ENCODE results near the gene RPS15.

The RPS15 gene

DNA sequence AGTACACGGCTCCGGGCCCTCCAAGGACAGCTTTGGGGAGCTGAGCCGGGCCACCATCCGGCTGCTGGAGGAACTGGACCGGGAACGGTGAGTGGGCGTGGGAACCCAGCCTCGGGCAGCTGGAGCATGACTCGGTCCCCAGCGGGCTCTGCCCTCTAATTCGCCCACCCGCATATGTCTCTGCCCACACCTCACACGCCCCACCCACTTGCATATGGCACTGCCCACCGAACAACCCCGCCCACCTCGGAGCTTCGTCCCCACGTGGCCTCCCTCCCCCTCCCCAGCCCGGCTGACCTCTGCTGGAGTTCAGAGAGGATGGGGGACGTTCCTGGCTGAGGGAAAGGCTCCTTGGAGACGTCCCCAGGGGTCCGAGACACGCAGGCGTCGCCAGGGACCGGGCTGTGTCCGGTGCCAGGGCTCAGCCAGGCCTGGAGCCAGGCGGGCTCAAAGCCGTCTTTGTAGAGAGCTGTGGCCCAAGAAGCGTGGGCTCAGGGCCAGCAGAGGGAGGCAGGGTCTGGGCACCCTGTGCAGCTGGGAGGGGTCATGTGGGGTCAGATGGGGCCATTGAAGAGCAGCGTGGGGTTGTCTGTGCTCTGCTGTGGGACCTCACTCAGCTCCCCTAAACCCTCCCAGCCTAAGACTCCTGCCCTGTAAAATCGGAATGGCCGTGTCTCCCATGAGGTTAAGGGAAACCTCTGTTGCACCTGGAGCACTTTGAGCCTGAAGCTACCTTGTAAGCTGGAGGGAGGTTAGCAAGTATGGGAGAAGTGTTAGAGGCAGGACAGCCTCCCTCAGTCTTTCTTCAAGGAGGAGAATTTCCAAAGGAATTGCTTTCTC lies 15.5 kb downstream of the RPS15 start:
- no peak for DNase-seq (ENCODE audit: low spot score)

DNA sequence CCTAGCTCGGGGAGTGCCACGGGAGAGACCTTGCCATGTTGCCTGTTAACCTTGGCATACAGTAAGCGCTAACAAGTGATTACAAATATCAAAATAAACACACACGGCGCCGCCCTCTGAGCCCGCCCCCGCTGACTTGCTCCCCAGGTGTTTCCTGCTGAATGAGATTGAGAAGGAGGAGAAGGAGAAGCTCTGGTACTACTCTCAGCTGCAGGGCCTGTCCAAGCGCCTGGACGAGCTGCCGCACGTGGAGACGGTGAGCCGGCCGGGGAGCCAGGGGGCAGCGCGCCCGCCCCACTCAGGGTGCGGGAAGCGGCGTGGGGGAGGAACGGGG lies 16.8 kb downstream of the RPS15 start:
- peak; percentile 20 for DNase-seq (ENCODE audit: low spot score)

DNA sequence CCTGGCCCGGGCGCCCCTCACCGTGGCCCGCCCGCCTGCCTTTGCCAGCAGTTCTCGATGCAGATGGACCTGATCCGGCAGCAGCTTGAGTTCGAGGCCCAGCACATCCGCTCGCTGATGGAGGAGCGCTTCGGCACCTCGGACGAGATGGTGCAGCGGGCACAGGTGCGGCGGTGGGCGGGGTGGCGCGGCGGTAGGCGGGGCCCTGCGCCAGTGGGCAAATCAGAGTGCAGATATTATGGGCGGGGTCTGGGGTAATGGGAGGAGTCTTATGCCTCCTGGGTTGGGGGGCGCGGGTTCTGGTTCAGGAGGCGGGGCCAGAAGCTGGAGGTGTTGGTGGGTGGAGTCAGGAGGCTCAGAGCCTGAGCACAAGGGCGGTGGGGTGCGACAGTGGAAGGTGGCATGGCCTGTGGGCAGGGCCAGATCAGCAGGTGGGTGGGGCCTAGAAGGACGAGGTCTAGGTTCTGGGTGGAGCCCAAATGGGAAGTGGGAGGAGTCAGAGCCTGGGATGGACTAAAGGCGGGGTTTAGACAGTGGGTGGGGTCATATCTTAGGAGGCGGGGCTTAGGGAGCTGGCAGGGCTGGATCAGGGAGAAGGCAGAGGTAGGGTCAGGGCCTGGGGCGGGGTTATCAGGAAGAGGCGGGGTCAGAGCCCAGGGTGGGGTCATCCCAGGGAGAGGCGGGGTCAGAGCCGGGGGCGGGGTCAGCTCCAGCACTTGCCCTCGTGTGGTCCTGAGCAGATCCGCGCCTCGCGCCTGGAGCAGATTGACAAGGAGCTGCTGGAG lies 17.3 kb downstream of the RPS15 start:
- DNase-seq (ENCODE audit: low spot score), result peak; percentile 91

DNA sequence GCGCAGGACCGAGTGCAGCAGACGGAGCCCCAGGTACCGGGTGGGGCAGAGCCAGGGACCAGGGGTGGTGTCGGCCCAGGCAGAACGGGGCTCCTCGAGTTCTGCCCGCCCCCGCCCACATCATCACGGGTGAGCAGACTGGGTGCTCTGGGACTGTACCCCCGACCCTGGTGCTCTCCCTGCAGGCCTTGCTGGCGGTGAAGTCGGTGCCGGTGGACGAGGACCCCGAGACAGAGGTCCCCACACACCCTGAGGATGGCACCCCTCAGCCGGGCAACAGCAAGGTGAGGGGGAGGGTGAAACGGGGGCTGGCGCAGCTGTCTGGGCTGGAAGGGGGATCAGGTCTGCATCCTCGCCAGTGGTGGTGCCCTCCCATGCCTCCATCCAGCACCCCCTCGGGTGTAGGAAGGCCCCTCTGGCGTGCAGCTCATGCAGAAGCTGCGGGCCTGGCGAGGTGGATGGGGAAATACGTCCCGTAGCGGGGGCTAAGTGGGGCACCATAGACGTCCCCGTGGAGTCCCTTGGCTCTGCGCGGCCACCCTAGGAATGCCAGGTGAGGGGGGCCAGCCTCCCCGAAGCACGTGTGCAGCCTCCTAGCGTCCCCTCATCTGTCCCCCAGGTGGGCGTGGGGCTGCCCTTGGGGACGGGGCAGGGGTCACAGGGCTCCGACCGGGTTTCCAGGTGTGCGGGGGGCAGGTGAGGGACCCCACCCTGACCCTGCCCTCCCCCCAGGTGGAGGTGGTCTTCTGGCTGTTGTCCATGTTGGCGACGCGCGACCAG lies 18.1 kb downstream of the RPS15 start:
- DNase-seq (ENCODE audit: low spot score), result no peak

DNA sequence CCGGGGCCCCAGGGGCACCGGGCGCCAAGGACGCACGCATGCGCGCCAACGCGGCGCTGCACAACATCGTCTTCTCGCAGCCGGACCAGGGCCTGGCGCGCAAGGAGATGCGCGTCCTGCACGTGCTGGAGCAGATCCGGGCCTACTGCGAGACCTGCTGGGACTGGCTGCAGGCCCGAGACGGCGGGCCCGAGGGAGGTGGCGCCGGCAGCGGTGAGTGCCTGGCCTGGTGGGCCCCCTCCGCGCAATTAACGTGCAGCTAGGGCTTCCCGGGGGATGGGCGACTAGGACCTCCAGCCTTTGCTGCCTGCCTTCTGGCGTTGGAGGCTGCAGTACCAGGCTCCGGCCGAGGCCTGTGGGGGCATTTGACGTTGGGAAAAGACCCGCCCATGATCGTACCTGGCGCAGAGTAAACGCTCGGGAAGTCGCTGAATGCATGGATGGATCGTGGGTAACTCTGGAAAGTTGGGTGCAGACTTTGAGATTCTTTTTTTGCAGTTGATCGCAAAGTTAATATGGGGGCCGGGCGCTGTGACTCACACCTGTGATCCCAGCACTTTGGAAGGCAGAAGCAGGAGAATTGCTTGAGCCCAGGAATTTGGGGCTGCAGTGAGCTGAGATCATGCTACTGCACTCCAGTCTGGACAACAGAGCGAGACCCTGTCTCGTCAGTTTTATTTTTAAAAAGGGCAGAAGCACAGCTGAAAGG lies 19.0 kb downstream of the RPS15 start:
- DNase-seq (ENCODE audit: low spot score), result no peak

DNA sequence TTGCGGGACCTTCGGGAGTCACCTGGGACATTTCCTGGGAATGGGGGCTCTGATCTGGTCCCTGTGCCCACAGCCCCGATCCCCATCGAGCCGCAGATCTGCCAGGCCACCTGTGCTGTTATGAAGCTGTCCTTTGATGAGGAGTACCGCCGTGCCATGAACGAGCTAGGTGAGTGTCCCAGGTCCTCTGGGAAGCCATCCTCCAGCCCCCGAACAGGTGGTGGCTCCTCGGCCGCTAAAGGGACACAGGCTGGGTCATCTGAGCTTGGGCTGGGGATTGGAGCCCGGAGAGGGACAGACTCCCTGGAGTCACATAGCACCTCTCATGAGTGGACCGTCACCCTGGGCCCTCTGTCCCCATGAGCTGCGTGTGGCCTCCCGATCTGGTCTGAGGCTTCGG lies 19.7 kb downstream of the RPS15 start:
- DNase-seq (ENCODE audit: low spot score), result no peak

DNA sequence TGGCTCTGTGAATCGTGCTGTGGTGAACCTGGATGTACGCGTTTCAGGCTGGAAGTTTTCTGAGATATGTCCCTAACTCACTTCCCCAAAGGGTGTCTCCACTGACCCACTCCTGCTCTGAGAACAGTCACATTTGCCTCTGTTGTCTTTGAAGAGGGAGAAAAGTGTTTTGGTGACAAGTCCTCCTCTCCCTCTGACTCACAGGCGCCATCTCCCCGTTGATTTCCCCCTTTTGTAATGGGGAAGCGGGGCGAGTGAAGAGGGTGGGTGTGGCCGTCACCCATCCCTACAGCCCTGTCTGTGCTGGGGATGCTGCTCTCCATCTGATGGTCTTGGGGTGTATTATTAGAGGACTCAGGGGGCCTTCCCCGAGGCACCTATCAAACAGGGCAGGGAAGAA lies 21.3 kb downstream of the RPS15 start:
- DNase-seq (ENCODE audit: low spot score), result no peak

DNA sequence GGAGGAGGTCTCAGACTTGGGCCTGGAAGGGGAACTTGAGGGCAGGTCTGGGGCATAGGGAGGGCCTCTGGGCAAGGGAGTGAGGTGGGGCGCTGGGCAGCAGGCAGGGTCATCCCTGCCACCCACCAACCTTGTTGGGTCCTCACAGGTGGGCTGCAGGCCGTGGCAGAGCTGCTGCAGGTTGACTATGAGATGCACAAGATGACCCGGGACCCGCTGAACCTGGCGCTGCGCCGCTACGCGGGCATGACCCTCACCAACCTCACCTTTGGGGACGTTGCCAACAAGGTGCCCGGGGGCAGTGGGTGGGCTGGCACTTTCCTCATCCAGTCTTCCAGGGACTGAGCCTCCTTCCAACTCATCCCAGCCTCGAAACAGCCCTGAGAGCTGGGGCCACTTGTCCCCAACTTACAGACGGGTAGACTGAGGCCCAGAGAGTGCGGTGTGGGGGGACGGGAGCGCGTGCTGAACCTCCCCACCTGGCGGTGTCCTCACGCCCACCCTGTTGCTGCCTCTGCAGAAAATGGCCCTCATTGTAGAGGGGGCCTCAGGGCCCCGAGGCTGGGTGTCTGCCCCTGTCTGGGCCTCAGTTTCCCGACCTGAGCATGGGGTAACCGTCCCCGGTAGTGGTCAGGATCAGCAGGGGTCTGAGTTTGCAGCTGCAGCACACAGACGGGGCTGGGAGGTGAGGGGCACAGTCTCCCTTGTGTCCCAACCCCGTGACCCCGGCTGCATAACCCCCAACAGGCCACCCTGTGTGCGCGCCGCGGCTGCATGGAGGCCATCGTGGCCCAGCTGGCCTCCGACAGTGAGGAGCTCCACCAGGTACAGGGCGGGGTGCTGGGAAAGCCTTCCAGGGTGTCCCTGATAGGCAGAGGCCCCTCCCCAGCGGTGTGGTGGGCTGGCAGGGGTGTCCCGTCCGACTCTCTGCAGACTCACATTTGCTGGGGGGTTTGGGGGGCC lies 22.1 kb downstream of the RPS15 start:
- DNase-seq (ENCODE audit: low spot score), result no peak

DNA sequence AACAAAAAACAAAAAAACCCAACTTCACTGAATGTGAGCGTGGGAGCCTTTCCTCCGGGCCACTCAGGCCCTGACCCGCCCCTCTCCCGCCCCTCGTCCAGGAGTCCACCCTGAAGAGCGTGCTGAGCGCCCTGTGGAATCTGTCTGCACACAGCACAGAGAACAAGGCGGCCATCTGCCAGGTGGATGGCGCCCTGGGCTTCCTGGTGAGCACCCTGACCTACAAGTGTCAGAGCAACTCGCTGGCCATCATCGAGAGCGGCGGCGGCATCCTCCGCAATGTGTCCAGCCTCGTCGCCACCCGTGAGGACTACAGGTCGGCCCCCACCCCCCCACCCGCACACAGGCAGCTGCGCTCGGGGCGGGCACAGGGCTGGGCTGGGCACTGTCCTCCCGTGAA lies 23.7 kb downstream of the RPS15 start:
- DNase-seq (ENCODE audit: low spot score), result no peak

DNA sequence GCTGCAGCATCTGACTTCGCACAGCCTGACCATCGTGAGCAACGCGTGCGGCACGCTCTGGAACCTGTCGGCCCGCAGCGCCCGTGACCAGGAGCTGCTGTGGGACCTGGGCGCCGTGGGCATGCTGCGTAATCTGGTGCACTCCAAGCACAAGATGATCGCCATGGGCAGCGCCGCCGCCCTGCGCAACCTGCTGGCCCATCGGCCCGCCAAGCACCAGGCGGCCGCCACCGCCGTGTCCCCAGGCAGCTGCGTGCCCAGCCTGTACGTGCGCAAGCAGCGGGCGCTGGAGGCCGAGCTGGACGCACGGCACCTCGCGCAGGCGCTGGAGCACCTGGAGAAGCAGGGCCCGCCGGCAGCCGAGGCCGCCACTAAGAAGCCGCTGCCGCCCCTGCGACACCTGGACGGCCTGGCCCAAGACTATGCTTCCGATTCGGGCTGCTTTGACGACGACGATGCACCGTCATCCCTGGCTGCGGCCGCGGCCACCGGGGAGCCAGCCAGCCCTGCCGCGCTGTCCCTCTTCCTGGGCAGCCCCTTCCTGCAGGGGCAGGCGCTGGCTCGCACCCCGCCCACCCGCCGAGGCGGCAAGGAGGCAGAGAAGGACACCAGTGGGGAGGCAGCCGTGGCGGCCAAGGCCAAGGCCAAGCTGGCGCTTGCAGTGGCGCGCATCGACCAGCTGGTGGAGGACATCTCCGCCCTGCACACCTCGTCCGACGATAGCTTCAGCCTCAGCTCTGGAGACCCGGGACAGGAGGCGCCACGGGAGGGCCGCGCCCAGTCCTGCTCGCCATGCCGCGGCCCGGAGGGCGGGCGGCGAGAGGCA lies 27.2 kb downstream of the RPS15 start:
- no peak for DNase-seq (ENCODE audit: low spot score)

DNA sequence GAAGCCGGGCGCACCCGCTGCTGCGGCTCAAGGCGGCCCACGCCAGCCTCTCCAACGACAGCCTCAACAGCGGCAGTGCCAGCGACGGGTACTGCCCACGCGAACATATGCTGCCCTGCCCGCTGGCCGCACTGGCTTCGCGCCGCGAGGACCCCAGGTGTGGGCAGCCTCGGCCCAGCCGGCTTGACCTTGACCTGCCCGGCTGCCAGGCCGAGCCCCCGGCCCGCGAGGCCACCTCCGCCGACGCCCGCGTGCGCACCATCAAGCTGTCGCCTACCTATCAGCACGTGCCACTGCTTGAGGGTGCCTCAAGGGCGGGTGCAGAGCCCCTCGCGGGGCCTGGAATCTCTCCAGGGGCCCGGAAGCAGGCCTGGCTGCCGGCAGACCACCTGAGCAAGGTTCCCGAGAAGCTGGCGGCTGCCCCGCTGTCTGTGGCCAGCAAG lies 27.8 kb downstream of the RPS15 start:
- no peak for DNase-seq (ENCODE audit: low spot score)

DNA sequence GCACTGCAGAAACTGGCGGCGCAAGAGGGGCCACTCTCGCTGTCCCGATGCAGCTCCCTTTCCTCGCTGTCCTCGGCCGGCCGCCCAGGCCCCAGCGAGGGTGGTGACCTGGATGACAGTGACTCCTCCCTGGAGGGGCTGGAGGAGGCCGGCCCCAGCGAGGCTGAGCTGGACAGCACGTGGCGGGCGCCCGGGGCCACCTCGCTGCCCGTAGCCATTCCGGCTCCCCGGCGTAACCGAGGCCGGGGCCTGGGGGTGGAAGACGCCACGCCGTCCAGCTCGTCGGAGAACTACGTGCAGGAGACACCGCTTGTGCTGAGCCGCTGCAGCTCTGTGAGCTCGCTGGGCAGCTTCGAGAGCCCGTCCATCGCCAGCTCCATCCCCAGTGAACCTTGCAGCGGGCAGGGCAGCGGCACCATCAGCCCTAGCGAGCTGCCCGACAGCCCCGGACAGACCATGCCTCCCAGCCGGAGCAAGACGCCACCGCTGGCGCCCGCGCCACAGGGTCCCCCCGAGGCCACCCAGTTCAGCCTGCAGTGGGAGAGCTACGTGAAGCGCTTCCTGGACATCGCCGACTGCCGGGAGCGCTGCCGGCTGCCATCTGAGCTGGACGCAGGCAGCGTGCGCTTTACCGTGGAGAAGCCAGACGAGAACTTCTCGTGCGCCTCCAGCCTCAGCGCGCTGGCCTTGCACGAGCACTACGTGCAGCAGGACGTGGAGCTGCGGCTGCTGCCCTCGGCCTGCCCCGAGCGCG lies 28.4 kb downstream of the RPS15 start:
- no peak for DNase-seq (ENCODE audit: low spot score)

DNA sequence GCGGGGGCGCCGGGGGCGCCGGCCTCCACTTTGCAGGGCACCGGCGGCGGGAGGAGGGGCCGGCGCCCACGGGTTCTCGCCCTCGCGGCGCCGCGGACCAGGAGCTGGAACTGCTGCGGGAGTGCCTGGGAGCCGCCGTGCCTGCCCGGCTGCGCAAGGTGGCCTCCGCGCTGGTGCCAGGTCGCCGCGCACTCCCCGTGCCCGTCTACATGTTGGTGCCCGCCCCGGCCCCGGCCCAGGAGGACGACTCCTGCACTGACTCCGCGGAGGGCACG lies 29.0 kb downstream of the RPS15 start:
- no peak for DNase-seq (ENCODE audit: low spot score)

DNA sequence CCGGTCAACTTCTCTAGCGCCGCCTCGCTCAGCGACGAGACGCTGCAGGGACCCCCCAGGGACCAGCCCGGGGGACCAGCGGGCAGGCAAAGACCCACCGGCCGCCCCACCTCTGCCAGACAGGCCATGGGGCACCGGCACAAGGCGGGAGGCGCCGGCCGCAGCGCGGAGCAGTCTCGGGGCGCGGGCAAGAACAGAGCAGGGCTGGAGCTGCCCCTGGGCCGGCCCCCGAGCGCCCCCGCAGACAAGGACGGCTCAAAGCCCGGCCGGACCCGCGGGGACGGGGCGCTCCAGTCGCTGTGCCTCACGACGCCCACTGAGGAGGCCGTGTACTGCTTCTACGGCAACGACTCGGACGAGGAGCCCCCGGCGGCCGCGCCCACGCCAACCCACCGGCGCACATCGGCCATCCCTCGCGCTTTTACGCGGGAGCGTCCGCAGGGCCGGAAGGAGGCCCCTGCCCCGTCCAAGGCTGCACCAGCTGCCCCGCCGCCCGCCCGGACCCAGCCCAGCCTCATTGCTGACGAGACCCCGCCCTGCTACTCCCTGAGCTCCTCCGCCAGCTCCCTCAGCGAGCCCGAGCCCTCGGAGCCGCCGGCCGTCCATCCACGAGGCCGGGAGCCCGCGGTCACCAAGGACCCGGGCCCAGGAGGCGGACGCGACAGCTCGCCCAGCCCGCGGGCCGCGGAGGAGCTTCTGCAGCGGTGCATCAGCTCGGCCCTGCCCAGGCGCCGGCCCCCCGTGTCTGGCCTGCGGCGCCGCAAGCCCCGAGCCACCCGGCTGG lies 29.5 kb downstream of the RPS15 start:
- DNase-seq (ENCODE audit: low spot score), result no peak

DNA sequence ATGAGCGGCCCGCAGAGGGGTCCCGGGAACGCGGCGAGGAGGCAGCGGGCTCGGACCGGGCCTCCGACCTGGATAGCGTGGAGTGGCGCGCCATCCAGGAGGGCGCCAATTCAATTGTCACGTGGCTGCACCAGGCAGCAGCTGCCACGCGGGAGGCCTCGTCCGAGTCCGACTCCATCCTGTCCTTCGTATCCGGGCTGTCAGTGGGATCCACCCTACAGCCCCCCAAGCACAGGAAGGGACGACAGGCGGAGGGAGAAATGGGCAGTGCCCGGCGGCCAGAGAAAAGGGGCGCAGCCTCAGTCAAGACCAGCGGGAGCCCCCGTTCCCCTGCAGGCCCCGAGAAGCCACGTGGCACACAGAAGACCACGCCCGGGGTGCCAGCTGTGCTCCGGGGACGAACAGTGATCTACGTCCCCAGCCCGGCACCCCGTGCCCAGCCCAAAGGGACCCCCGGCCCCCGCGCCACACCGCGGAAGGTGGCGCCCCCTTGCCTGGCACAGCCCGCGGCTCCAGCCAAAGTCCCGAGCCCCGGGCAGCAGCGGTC lies 30.2 kb downstream of the RPS15 start:
- no peak for DNase-seq (ENCODE audit: low spot score)

DNA sequence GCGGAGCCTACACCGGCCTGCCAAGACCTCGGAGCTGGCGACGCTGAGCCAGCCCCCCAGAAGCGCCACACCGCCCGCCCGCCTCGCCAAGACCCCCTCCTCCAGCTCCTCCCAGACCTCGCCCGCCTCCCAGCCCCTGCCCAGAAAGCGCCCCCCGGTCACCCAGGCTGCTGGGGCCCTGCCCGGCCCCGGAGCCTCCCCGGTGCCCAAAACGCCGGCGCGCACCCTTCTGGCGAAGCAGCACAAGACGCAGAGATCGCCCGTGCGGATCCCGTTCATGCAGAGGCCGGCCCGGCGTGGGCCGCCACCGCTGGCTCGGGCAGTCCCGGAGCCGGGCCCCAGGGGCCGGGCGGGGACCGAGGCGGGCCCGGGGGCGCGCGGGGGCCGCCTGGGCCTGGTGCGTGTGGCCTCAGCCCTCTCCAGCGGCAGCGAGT lies 30.6 kb downstream of the RPS15 start:
- peak; percentile 44 for DNase-seq (ENCODE audit: low spot score)

DNA sequence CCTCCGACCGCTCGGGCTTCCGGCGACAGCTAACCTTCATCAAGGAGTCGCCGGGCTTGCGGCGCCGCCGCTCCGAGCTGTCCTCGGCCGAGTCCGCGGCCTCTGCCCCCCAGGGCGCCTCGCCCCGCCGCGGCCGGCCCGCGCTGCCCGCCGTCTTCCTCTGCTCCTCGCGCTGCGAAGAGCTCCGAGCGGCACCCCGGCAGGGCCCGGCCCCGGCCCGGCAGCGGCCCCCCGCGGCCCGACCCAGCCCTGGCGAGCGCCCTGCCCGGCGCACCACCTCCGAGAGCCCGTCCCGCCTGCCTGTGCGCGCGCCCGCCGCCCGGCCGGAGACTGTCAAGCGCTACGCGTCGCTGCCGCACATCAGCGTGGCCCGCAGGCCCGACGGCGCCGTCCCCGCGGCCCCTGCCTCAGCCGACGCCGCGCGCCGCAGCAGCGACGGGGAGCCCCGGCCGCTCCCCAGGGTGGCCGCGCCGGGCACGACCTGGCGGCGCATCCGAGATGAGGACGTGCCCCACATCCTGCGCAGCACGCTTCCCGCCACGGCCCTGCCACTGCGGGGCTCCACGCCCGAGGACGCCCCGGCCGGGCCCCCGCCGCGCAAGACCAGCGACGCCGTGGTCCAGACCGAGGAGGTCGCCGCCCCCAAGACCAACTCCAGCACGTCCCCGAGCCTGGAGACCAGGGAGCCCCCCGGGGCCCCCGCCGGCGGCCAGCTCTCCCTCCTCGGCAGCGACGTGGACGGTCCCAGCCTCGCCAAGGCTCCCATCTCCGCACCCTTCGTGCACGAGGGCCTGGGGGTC lies 31.3 kb downstream of the RPS15 start:
- peak; percentile 25 for DNase-seq (ENCODE audit: low spot score)

DNA sequence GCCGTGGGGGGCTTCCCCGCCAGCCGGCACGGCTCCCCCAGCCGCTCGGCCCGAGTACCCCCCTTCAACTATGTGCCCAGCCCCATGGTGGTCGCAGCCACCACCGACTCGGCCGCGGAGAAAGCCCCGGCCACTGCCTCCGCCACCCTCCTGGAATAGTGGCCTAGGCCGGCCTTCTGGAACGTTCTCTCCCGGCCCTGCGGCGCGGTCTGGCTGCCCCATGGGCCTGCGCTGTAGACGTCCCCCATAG lies 31.8 kb downstream of the RPS15 start:
- no peak for DNase-seq (ENCODE audit: low spot score)
